ENCODE measurements around the gene MEPCE. TPM values are rescaled to one million over a fixed set of nuclear protein-coding genes. Genes with fewer than 3 reads are reported as not detected.
"Not testable (repeated sequence)": the region's sequence is repeated elsewhere in the genome, so short reads cannot be mapped to it uniquely, and the experiment has no call there.

MEPCE gene
- total and polyA plus RNA-seq, 8 donors, result 11.1 to 20.7 (median 16.2) TPM

- Histone ChIP-seq H3K4me3 (peak overlapping the region in 2 of 4 donors; percentile 87 to 88), H3K27ac (peak overlapping the region in 1 of 4 donors; percentile 94), H3K27me3 (no peaks in the 10 kb centered on the region), H3K9me3 (no peaks in the 10 kb centered on the region), H3K36me3 (peaks cover 0 to 12% (median 0%) of the 10 kb centered on the region in 3 donors), H3K4me1 (peaks cover 0 to 10% (median 7%) of the 10 kb centered on the region in 3 donors)
- DNase-seq, result peak in 4 of 6 donors; percentile 21 to 53 (median 36)
- intact Hi-C loops (cut with DNase I), result no loop called here
- ATAC-seq, result no peak
- no peak for FAIRE-seq
- 87 to 90% methylated on average over 28 of the region's 28 CpGs for WGBS, 2 donors
- no peak for TF ChIP-seq CTCF (IDR thresholded peaks at IDR 0.05)
These were observed 7.8 kb downstream of the MEPCE start for GRCh38 chr7:100437150-100438100.

- Histone ChIP-seq H3K4me3 (no peak overlapping the region), H3K9me3 (no peaks in the 10 kb centered on the region), H3K27ac (no peak overlapping the region), H3K4me1 (peaks cover 0 to 10% (median 7%) of the 10 kb centered on the region in 3 donors), H3K36me3 (peaks cover 0 to 8% (median 0%) of the 10 kb centered on the region in 3 donors), H3K27me3 (no peaks in the 10 kb centered on the region)
- 46 to 49% methylated on average over 2 of the region's 2 CpGs for WGBS, 2 donors
- FAIRE-seq, result no peak
- no peak for DNase-seq
- no peak for TF ChIP-seq CTCF (IDR thresholded peaks at IDR 0.05)
- intact Hi-C loops (cut with DNase I), result no loop called here
- ATAC-seq, result no peak
These were observed 8.5 kb downstream of the MEPCE start for GRCh38 chr7:100438172-100438571.

GRCh38 chr7:100438731-100439130 lies 9.1 kb downstream of the MEPCE start:
- H3K4me1 ChIP-seq, result peaks cover 0 to 10% (median 7%) of the 10 kb centered on the region in 3 donors
- H3K4me3 ChIP-seq; intact Hi-C loops (cut with DNase I); H3K9me3 ChIP-seq; FAIRE-seq; H3K27me3 ChIP-seq; ATAC-seq; H3K27ac ChIP-seq; H3K36me3 ChIP-seq: not testable (repeated sequence)
- DNase-seq, result peak in 2 of 6 donors; percentile 8 to 35
- 83 to 94% methylated on average over 8 of the region's 8 CpGs for WGBS, 2 donors

- 85 to 87% methylated on average over 7 of the region's 7 CpGs for WGBS, 2 donors
- not testable (repeated sequence) for H3K27ac ChIP-seq
These were observed 9.6 kb downstream of the MEPCE start for GRCh38 chr7:100439244-100439643.

GRCh38 chr7:100441641-100442535 lies 12.3 kb downstream of the MEPCE start:
- peak in 2 of 6 donors; percentile 21 to 25 for DNase-seq
- no peaks in the 10 kb centered on the region for H3K36me3 ChIP-seq
- no peaks in the 10 kb centered on the region for H3K27me3 ChIP-seq
- H3K4me3 ChIP-seq, result no peak overlapping the region
- no peak for TF ChIP-seq CTCF (IDR thresholded peaks at IDR 0.05)
- H3K9me3 ChIP-seq, result no peaks in the 10 kb centered on the region
- no peaks in the 10 kb centered on the region for H3K4me1 ChIP-seq
- 86 to 87% methylated on average over 11 of the region's 11 CpGs for WGBS, 2 donors
- intact Hi-C loops (cut with DNase I), result no loop called here
- no peak for ATAC-seq
- H3K27ac ChIP-seq, result no peak overlapping the region
- no peak for FAIRE-seq

More at GRCh38 chr7:100439244-100439643, 9.6 kb downstream of the MEPCE start:
- peaks cover 0 to 10% (median 7%) of the 10 kb centered on the region in 3 donors for H3K4me1 ChIP-seq
- H3K9me3 ChIP-seq; FAIRE-seq; intact Hi-C loops (cut with DNase I); ATAC-seq; H3K27me3 ChIP-seq; H3K4me3 ChIP-seq; H3K36me3 ChIP-seq: not testable (repeated sequence)
- peak in 1 of 6 donors; percentile 6 for DNase-seq

All from pancreas (tissue), 10 donors.